Measurements from ENCODE around the gene SLAMF8.
A peak's percentile ranks its signal among the peaks of the same experiment; 100 is the strongest.

SLAMF8 gene

GRCh38 chr1:159817276-159818041 is 9.2 kb upstream of the SLAMF8 start:
- no peak for DNase-seq

DNA sequence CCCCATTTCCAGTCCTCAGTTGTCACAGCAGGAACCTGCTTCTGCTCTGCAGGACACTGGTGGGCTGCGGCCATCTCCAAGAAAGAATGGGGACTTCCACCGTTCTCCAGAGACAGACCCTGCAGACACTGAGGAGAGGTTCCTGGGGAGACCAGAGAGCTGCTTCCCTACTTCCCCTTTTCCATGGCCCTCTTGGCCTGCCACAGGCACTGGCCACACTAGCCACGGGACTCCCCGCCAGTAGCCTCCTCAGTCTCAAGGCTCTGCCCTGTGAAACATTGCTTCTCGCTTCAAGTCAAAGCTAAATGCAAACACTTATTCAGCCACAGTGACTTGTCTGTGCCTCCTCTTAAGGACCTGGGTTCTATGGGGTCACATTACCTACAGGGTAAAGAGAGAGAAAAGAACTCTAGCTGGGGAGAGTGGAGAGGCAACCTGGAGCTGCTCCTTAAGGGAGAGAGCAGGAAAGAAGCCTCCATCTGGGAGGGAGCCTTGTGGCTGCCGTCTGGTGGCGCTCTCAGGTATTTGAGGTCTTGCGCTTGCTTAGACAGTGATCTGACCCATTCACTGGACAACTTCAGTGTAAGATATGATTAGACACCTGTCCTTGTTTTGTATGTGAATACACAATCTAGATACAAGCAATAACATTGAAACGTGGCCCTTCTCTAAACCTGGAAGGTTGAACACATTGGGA is 5.4 kb upstream of the SLAMF8 start:
- DNase-seq = no peak

- peak; percentile 42 for DNase-seq
These were observed 3.3 kb upstream of the SLAMF8 start for GRCh38 chr1:159823406-159823805.

DNA sequence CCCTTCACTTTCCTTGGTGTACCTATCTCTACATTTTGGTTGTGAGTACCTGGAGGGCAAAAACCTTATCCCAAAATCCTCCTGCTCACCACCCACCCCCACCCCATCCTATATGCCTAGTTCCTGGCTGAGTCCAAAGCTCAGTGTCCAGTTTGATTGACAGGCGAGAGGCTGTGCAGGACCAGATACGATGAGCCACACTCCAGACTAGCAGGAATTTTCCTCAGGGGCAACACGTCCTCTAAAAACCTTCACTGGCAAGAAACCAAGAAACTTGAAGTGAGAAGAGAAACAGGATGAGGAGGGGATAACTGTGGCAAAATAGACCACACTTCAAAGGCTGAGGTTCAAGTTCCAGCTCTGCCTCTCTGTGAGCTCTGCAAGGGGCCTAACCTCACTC is 1.1 kb upstream of the SLAMF8 start:
- DNase-seq = no peak

DNA sequence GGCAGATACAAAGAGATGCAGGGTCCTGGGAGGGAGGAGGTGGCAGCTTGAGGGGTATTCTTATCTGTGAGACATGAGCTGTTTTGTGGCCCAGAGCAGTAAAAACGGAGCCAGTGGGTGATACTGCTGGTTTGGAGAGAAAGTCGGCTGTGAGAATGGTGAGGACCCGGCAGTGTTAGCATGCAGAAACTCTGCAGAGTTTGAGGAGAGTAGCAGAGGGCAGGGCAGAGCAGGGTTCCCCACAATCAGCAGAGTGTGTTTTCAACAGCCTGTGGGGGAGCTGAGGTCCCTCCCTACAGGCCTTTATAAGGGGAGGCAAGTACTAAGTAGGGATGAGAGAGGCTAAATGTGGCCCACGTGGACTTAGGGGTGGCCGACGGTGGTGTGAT is 423 bp downstream of the SLAMF8 start:
- no peak for DNase-seq

DNA sequence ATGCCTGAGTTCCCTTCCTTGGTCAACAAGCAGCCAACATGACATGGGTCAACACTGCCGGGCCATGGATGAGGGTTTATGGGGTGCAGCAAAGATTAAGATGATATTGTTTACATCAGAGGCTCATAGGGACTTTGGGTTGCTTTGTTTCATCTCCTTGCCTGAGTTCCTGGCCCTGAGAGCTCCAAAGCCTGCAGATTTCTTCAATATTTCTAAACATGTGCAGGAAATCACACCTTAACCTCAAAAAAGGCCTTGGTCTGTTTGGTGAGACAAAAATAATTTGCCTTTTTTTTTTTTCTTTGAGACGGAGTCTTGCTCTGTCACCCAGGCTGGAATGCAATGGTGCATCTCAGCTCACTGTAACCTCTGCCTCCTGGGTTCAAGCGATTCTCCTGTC is 876 bp downstream of the SLAMF8 start:
- DNase-seq = no peak

DNA sequence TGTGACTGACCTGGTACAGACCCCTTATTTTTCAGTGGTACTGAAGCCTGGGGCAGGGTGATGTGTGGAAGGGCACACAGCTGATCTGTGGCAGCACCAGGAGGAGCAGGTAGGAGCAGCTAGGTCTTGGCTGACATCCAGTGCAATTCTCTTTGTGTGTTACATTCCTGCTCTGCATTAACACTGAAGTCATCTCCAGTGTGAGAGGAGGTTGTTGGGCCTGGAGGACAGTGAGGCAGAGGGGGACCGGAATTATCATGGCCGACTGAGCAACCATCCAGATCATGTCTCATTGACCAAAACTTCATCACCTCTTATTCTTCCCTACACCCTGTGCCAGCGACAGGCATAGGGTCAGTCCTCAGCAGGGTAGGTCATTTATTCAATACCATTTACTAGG is 1.5 kb downstream of the SLAMF8 start:
- DNase-seq = no peak

- DNase-seq = no peak
These were observed 2.1 kb downstream of the SLAMF8 start for GRCh38 chr1:159828581-159829272.

DNA sequence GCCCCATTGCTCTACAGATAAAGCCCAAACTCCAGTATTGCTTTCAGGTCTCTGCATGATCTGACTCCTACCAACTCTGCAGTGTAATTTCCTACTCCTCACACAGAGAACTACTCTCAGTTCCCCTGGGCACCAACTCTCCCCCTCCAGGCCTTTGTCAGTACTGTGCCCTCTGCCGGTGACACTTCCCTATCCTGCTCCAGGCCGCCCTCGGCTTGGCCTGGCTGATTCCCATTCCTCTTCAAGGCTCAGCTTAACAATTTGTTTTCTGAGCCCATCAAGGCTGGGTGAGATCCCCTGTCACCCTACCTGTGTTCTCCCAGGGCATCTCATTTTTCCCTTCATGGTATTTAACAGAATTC is 2.6 kb downstream of the SLAMF8 start:
- DNase-seq = no peak

DNA sequence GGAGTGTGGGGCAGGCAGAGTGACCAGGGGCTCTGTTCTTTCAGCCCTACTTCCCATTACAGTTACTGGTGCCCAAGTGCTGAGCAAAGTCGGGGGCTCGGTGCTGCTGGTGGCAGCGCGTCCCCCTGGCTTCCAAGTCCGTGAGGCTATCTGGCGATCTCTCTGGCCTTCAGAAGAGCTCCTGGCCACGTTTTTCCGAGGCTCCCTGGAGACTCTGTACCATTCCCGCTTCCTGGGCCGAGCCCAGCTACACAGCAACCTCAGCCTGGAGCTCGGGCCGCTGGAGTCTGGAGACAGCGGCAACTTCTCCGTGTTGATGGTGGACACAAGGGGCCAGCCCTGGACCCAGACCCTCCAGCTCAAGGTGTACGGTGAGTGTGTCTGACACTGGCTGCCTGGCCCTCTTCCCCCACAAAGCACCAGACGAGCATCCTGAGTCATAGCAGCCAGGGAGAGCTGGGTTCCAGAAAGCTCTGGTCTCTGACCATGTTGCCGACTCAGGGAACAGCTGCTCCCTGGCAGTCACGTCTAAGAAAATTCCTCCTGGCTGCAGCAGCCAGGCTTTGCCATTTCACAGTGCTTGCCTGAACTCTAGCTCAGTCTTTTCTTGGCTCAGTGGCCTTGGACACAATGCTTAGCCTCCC is 3.3 kb downstream of the SLAMF8 start:
- DNase-seq = no peak

DNA sequence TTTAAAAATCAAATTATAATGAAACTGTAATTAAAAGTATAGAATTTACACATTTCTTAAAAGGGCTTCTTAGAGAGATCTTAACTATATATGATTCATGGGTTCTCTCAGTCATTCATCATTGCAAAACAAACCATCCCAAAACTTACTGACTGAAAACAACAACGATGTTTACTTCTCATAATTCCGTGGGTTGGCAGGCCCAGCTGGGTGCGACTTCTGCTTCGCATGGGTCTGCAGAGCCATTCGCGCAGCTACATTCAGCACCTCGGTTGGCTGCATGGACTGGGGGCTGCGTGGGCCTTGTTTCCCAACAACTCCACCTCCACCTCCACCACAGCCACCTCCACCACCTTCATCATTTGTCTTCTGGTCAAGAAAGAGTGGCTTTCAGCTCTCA is 4.0 kb downstream of the SLAMF8 start:
- no peak for DNase-seq

DNA sequence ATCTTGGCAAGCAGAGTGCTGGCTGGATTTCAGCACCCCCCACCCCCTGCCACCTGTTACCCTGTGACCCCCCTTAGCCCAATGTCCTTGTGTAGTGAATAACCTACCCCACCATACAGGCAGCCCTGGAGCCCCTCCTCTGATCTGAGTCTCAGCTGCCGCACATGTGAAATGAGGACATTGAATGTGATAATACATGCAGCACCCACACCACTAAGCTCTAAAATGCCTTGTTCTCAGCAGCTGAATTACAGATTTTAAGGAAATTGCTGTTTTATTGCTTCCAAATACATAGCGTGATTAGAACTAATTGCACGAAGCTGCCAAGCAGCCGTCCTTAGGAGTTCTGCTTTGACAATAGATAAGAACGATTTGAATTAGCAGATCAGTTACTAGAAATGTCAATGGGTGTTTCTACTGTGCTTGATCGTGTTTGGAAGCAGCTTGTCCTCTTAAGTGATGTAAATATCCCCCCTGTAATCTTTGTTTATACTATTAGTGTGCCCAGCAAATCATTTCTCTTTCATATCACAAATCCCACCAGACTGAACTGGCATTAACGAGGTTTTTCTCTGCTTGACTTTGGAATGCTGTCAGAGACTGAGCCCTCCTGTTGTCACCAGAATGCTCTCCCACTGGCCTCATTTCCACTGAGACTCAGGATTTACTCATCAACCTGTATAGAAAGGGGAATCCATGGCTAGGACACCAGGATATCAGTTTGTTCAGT is 4.9 kb downstream of the SLAMF8 start:
- no peak for DNase-seq

GRCh38 chr1:159832309-159832708 is 5.6 kb downstream of the SLAMF8 start:
- no peak for DNase-seq

DNA sequence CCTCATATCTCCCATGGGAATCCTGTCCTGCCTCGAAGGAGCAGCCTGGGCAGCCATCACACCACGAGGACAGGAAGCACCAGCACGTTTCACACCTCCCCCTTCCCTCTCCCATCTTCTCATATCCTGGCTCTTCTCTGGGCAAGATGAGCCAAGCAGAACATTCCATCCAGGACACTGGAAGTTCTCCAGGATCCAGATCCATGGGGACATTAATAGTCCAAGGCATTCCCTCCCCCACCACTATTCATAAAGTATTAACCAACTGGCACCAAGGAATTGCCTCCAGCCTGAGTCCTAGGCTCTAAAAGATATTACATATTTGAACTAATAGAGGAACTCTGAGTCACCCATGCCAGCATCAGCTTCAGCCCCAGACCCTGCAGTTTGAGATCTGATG is 8.7 kb downstream of the SLAMF8 start:
- no peak for DNase-seq

DNA sequence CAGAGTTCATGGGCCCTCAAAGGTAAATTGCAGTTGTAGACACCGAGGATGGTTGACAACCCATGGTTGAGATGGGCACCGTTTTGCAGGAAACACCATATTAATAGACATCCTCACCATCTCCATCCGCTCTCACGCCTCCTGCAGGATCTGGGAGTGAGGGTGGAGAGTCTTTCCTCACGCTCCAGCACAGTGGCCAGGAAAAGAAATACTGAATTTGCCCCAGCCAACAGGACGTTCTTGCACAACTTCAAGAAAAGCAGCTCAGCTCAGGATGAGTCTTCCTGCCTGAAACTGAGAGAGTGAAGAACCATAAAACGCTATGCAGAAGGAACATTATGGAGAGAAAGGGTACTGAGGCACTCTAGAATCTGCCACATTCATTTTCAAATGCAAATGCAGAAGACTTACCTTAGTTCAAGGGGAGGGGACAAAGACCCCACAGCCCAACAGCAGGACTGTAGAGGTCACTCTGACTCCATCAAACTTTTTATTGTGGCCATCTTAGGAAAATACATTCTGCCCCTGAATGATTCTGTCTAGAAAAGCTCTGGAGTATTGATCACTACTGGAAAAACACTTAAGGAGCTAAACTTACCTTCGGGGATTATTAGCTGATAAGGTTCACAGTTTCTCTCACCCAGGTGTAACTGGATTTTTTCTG is 9.3 kb downstream of the SLAMF8 start:
- DNase-seq = no peak

DNA sequence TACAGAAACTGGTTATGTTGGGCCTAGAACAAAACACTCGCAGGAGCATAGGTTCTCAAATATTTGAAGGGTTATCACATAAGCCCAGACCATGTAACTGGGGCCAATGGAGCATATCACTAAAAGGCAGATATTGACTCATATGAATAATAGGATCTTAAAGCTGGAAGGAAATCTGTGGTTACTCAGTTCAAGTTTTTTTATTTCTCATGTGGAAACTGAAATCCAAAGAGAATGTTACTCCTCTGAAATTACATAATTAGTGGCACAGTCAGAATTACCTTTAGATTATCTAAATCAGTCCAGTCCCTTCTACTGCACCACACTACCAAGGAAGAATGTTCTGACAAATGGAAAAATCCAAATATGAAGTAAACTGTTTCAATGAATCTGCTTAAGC is 12.0 kb downstream of the SLAMF8 start:
- DNase-seq = no peak

DNA sequence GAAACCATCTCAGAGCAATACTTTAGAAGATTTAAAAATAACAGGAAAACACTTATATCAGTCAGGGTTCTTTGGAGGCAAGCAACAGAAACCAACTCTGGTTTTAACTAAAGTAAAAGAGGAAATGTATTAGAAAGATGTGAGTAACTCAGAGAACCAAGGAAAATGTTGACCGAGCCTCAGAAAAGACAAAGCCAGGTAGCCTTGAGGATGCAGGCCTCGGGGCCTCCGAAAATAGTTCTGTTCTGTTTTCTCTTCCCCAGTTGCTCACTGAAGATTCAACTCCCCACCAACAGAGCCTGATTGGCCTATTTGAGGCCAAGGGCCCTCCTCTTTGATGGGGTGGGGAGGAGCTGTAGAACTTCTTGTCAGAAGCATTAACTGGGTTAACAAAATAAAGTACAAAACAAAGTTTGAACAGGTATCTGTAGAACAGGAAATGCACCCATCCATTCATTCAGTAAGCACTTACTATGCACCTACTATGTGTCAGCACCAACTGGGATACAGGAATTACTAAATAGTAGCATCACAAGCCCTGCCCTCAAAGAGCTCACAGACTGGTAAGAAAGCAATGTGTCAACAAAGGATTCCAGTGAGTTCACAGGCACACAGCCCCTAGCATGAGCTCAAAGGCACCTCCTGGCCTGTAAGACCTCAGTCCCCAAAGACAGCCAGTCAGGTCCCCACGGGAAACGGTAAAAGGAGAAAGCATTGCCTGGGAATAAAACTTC is 12.6 kb downstream of the SLAMF8 start:
- no peak for DNase-seq

DNA sequence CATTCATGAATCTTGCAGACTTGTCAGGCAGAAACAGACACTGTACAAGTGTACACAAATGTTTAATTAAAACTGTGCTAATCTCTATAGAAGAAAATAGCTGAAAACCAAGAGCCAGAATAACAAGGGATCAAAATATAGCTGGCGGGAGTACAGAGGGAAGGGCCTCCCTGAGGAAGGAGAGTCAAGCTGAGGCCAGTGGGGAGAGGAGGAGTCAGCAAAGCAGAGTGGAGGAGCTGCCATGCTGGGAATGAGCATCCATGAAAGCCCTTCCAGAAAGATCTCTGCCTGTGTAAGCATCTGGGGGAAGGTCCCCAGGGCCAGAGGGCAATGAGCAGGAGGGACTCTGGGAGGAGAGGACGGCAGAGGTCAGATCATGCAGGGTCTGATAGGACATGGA is 15.1 kb downstream of the SLAMF8 start:
- no peak for DNase-seq

GRCh38 chr1:159843459-159843858 is 16.8 kb downstream of the SLAMF8 start:
- no peak for DNase-seq

DNA sequence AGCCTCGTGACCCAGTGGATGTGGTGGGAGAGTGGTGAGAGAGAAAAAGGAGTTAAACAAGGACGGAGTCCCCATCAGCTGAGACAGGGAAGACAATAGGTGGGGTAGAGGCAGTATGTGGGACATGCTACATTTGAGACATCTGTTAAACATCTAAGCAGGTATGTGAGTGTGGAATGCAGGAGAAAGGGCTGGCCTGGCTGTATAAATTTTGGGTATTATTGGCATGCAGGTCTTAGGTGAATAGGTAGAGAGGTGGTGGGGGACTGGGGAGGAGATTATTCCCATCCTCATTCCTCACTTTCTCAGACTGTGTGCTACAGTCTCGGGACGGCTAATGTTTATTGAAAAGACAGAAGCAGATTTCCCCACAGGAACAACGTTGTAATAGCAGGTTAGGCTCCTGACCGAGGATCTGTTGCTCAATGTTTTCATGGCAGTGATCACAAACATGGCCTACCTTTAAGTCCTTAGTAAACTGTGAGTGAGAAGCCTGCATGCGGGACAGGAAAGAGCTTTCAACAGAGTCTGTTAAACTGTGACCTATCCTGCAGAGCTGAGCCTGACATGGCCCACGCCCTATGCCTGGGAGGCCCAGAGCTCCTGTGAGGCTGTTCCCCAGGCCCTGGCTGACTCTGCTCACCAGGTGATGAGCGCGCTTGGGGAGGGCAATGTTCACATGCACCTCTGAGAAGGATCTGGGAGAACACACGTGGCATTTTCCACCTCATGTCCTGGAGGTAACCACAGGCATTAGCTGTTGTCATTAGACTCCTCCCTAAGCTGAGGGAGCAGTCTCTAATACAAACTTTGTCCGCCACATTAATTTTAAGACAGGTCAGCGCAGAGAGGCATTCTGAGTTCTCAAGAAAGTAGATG is 19.3 kb downstream of the SLAMF8 start:
- no peak for DNase-seq

Data from right kidney (tissue), 1 donor.